Progenitor cell of endocrine pancreas (in vitro differentiated cells): ENCODE data around the gene PDZD2. TPM values are rescaled to one million over a fixed set of nuclear protein-coding genes. Genes with fewer than 3 reads are reported as not detected.

Experiments
- DNase-seq: peaks from one replicate; pipeline ENCODE4 v3.0.0; 2021; ENCODE audit warnings: low spot score; ENCODE audit not compliant: unreplicated experiment
- H3K27ac Mint-ChIP-seq: 2 replicates; pipeline ENCODE4 v1.8.0; 2021; ENCODE audit warnings: mild to moderate bottlenecking, moderate library complexity, mixed read lengths
- H3K27me3 Mint-ChIP-seq: 2 replicates; pipeline ENCODE4 v1.8.0; 2021; ENCODE audit warnings: mixed read lengths
- H3K36me3 Mint-ChIP-seq: 2 replicates; pipeline ENCODE4 v1.8.0; 2022; ENCODE audit warnings: mixed read lengths; ENCODE audit not compliant: insufficient read depth
- H3K4me1 Mint-ChIP-seq: 2 replicates; pipeline ENCODE4 v1.8.0; 2021; ENCODE audit warnings: low read depth, mixed read lengths
- H3K4me3 Mint-ChIP-seq: 2 replicates; pipeline ENCODE4 v1.8.0; 2021; ENCODE audit warnings: low read depth, mild to moderate bottlenecking, moderate library complexity, mixed read lengths
- H3K9me3 Mint-ChIP-seq: 2 replicates; pipeline ENCODE4 v1.8.0; 2021; ENCODE audit warnings: low read depth, mixed read lengths
- CTCF ChIP-seq: fragments of 200-600 bp; sonication (generic); IDR thresholded peaks from one replicate; pipeline ENCODE4 v1.5.0; 2021; ENCODE audit warnings: antibody characterized with exemption, mild to moderate bottlenecking; ENCODE audit not compliant: unreplicated experiment
- total RNA-seq: library from RNA; stranded (reverse); gene quantifications from 2 replicates; pipeline ENCODE4 v1.2.1, GENCODE V29; 2021

Gene PDZD2
- total RNA-seq, 1 donor from 2014 or later = 3.1 TPM

- no peaks in the 10 kb centered on the region for H3K27me3 Mint-ChIP-seq
- no peaks in the 10 kb centered on the region for H3K9me3 Mint-ChIP-seq
- peaks cover under 1% of the 10 kb centered on the region for H3K4me1 Mint-ChIP-seq
- no peak overlapping the region for H3K27ac Mint-ChIP-seq
- DNase-seq = no peak
- no peaks in the 10 kb centered on the region for H3K36me3 Mint-ChIP-seq
- no peak for TF ChIP-seq CTCF
- no peak overlapping the region for H3K4me3 Mint-ChIP-seq
Measured at GRCh38 chr5:32023816-32024215, 384.9 kb downstream of the PDZD2 start.

- Mint-ChIP-seq H3K4me3 (no peak overlapping the region), H3K27me3 (no peaks in the 10 kb centered on the region), H3K9me3 (no peaks in the 10 kb centered on the region), H3K27ac (no peak overlapping the region), H3K36me3 (no peaks in the 10 kb centered on the region), H3K4me1 (no peaks in the 10 kb centered on the region)
- no peak for DNase-seq
- no peak for TF ChIP-seq CTCF
Measured at GRCh38 chr5:32024751-32025150, 385.8 kb downstream of the PDZD2 start.

- Mint-ChIP-seq H3K4me3 (no peak overlapping the region), H3K9me3 (no peaks in the 10 kb centered on the region), H3K4me1 (no peaks in the 10 kb centered on the region), H3K36me3 (no peaks in the 10 kb centered on the region), H3K27ac (no peak overlapping the region), H3K27me3 (no peaks in the 10 kb centered on the region)
- TF ChIP-seq CTCF = no peak
- no peak for DNase-seq
Measured at GRCh38 chr5:32027093-32027716, 388.3 kb downstream of the PDZD2 start.

- H3K27ac Mint-ChIP-seq = no peak overlapping the region
- no peak overlapping the region for H3K4me3 Mint-ChIP-seq
- H3K27me3 Mint-ChIP-seq = no peaks in the 10 kb centered on the region
- no peak for DNase-seq
- no peaks in the 10 kb centered on the region for H3K4me1 Mint-ChIP-seq
- no peaks in the 10 kb centered on the region for H3K36me3 Mint-ChIP-seq
- no peaks in the 10 kb centered on the region for H3K9me3 Mint-ChIP-seq
- TF ChIP-seq CTCF = no peak
Measured at GRCh38 chr5:32027717-32028458, 389.0 kb downstream of the PDZD2 start.

GRCh38 chr5:32029261-32029660 is 390.3 kb downstream of the PDZD2 start:
- Mint-ChIP-seq H3K27me3 (no peaks in the 10 kb centered on the region), H3K36me3 (no peaks in the 10 kb centered on the region), H3K27ac (no peak overlapping the region), H3K4me3 (no peak overlapping the region), H3K4me1 (no peaks in the 10 kb centered on the region), H3K9me3 (no peaks in the 10 kb centered on the region)
- no peak for DNase-seq
- TF ChIP-seq CTCF = no peak
